Activated CD8-positive, alpha-beta memory T cell treated with anti-CD3 and anti-CD28 coated beads, Interleukin-2, amount 50 U/mL, for 1 hour (primary cell): ENCODE results near the gene NADK2.

Experiments used
- DNase-seq: peaks from one replicate; pipeline ENCODE4 v3.0.0-alpha.2; 2020; ENCODE audit errors: extremely low read depth

The NADK2 gene

DNA sequence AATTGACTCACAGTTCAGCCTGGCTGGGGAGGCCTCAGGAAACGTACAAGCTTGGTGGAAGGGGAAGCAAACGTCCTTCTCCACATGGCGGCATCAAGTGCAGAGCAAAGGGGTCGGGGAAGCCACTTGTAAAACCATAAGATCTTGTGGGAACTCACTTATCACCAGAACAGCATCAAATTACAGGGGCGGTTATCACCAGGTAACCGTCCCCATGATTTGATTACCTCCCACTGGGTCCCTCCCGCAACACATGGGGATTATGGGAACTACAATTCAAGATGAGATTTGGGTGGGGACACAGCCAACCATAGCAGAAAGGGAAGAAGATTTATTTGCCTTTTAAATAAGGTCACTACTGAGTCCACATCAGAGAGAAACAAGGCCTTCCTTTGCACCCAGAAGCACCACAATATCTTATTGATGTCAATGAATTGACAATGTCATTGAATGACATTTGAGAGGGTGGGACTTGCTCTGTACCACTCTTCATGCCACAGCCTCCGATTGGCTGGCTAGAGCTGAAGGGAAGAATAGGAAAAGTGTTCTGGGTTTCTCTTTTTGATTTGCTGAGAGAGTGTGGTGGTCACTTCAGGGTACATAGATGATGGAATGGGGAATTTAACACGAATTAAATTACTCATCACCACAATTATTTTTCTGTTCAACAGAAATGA, 78.8 kb downstream of the NADK2 start:
- DNase-seq, result no peak

DNA sequence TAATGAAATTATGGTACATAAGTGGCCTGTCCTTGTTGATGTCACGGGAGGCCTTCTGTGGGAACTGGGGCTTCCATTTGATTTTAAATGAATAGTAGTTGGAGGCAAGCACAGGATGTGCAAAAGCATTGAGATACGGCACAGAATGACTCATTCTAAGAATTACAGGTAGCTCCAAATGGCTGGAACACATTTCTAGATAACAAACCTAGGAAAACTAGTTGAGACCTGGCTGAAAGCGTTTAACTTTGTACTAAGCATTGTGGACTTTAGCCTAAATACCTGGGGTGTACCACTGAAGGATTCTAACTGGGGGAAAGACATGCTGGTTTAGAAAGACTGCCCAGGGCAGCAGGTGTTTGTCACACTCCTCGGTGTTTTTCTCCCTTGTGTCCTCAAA, 80.4 kb downstream of the NADK2 start:
- DNase-seq, result no peak

DNA sequence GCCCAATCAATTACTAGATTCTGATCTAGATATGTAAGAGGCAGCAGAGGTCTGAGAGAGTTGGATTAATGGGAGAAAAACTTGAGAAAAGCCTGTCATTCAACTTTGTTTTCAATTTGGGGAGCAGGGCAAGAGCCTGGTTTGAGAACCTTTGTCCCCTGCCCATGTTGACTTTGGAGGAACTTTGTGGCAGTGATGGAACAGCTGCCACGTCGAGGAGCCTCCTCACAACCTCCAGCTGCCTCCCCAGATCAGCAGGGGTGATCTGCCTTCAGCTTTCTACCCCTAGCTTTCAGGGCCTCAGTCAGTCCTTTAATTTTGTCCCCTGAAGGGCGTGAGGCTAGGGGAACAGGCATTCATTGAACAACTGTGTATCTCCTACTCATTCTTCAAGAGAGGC, 81.1 kb downstream of the NADK2 start:
- no peak for DNase-seq

DNA sequence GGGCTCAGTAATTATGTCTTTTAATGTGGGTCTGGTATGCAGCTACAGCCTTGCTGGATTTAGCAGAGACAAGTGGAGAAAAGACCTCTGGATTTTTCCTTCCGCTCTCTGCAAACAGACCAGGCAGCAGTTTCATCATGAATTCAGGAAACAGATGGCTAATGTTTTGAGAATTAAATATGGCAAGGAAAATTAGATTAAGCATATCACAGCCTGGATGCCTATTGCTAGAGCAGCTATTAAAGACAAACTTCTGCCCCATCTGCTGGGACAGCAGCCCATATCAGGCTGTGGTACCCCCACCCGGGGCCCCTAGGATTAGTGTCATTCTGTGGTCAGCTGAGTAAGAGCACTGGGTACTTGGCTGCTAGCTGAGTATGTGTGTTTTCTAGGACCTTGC, 83.6 kb downstream of the NADK2 start:
- DNase-seq, result no peak

DNA sequence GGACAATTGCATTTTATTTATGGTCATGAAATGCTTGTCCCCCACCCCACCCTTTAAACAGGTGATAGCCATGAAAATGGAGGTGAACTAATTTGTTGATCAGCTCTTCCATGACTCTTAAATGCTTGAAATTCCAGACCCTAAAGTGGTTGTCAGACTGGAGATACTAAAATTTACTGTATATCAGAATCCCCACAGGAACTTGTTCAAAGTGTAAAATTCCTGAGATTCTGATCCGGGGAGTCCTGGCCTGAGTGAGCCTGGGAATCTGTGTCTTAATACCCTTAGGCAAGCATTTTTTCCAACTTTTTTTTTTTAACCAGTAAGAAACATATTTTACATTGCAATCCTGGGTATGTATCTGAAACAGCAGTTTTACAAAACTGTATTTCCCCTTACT, 85.1 kb downstream of the NADK2 start:
- no peak for DNase-seq

DNA sequence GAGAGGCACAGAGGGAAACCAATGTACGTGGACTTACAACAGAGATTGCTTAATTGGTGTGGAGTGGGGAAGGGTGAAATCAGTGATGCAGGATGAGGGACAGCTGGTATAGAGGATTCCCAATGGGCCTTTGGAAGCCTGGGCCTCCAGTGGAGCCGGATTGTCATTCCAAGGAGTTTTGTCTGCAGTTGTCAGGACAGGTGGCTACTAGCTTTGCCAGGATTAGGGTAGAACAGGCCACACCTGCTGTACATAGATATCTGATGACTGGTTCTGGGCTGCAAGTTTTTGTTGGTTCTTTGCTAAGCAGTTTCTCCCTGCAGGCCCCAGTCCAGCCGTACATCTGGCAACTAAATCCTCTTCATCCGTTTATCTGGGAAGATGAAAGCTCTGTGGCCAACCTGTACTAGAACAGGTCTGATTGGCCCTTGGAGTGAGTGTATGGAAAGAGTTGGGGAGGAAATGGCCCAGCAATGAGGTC, 85.6 kb downstream of the NADK2 start:
- no peak for DNase-seq

DNA sequence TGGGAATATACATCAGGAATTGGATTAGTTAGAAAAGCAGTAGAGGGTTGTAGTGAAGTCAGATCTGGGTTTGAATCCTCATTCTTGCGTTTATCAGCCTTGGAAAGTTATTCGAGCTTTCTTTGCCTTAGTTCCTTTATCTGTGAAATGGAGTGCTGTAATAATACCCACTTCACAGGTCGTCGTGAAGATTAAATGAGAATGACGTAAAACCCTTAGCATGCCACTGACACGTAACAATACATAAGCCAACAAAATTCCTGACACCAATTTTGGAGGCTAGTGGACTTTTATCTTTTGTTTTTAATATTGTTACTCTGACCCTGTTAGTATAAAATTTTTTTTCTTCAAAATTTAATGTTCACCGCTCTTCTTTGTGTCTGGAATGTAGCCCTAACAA, 86.4 kb downstream of the NADK2 start:
- no peak for DNase-seq

DNA sequence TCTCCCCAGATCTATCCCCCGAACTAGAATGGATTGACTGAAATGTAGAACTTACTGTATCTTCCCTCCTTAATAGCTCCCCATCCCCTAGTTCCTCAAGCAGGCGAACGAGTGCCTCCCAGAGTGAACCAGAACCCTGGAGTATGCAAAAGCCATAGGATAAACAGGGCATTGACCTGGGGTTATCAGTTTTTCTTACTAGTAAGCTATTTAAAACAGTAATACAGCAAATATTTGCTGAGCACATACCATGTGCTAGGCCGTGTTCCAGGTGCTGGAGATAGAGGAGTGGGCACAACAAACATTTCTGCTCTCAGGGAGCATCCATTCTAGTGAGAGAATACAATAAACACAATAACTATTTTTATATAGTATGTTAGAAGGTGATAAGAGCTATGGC, 88.0 kb downstream of the NADK2 start:
- no peak for DNase-seq

DNA sequence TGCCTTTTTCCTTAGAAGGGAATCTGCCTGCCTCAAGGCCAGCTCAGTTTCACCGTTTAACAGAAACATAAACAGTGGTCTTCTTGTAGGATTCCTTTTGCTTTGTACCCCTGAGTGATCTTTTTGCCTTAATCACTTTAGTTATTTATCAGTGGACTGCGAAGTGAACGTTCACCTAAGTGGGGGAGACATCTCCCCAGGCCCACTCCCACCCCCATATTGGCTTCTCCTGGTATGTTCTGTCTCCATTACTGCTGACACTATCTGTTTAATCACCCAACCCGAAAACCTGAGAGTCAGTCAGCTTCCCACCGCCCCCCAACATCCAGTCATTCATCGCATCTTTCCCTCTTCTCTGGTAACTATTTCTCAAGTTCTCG, 88.4 kb downstream of the NADK2 start:
- DNase-seq, result no peak

DNA sequence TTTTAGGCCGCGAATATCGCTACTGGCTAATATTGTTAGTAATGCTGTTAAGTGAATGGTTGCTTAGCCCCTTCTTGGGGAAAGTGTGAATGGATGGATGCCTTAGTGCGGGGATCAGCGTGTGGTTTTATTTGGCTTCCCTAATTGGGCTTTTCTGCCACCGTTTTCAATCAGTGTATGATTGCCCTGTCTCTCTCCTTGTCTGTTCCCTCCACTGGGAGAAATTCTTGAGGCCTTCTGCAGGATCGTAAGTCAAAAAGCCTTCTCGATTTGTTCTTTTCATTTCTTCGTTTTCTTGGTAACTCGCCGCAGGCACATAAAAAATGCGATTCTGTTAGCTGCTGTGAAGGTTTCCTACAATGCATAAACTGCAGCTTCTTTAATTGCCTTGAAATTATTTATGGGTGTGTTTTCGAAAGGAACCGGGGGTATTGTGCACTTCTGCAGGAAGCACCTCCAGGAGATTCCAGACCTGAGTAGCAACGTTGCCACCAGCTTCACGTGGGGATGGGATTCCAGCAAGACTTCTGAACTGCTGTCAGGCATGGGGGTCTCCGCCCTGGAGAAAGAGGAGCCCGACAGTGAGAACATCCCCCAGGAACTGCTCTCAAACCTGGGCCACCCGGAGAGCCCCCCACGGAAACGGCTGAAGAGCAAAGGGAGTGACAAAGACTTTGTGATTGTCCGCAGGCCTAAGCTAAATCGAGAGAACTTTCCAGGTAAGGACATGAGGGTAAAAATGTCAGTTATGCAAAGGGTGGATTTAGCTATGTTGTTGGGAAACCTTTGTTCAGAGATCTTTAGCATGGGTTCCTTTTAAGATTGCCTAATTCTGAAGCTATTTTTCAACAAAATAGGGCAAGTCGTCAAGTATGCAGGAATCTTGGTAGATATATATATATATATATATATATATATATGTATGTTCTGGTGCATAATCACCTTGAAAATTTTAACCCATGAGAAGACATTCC, 89.1 kb downstream of the NADK2 start:
- DNase-seq, result no peak

DNA sequence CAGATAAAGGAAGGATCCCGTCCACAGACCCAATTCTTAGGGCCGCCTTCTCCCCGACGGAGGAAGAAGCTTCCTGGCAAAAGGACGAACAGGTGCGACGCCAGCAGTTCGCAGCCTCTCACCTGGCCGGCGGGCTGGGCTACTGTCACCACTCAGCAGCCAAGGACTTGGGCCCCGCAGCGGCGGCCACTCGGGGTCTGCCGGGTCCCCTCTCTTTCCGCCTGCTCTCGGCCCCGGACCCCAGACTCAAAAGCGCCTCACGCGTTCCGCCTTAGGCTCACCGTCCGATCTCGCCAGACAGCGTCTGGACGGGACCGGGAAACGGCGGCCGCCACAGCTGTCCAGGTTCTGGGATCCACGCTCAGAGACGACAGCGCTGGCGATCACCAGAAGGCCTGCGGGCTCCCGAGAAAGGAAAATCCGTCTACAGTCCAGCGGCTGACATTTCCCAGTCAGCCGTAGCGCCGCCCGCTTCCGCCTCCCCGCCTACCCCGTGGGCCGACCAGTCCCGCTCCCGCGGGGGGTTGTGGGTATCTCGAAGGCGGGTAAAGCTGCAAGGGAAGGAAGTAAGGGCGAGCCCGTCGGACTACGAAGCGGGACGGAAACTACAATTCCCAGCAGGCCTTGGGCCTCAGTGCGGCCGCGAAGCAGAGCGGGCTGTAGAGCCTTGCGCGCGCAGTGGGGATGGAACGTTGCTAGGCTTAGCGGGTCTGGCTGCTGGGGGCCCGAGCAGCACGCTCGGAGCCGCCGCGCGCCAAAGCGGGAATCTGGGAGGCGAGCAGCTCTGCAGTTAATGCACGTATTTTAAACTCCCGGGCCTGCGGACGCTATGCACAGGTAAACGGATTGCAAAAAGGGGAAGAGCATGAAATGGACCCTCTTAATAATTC, 90.0 kb downstream of the NADK2 start, which contains the start of the genes LMBRD2 and SKP2:
Gene LMBRD2, minus strand, starts transcription at position 454 of the 890 bp plus-strand sequence. CDS start 8,538 bp downstream, outside the sequence.
Gene SKP2, plus strand, starts transcription at position 678 of the 890 bp plus-strand sequence. Its CDS starts 152 bp downstream, at position 830.
- DNase-seq, result peak; percentile 89

DNA sequence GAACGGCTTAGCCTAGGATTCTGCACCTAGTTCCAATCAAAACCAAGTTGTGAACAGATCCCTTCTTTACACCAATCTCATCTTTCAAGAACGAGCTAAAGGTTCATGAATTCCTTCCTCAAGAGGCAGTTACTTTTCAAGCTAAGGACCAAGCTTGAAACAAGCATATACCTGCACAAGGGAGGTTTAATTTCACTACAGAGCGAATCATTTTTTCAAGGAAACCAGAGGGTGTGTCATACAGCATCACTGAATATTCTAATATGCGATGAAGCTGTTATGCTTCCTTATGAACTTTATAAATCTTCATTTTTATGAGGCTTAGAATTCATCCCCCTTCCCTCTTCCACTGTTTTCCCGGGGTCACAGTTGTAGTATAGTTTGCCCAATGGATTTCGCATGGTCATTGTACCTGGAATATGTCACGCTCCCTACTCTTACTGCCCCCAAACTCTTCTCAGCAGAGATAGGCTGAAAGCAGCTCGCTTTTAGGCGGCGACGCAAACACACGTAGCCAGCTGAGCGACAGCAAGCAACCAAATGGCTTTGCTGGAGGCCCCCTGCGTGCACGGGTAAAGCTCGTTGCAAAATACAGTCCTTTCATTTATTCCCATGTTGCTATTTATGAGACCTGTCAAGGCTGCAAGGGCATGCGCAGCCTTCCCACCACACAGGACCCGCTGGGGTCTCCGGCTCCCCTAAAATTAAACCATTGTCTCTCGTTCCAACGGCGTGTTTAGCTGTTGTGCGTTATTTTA, 90.9 kb downstream of the NADK2 start:
- DNase-seq, result no peak

DNA sequence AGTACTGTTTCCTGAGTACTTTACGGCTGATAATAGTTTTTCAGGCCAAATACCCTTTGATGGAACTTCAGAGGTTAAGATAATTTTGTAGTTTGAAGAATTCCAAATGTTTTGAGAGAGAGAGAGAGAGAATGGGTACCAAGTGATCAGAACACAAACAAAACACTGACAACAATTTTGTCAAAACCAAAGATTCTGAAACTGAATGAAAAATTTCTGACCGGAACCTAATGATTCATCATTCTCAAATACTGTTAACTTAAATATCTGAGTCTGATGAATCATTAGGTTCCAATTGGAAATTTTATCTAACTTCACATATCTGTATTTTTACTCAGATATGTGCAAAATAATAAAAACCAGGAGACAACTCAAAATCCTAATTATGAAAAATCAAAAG, 94.0 kb downstream of the NADK2 start:
- no peak for DNase-seq

DNA sequence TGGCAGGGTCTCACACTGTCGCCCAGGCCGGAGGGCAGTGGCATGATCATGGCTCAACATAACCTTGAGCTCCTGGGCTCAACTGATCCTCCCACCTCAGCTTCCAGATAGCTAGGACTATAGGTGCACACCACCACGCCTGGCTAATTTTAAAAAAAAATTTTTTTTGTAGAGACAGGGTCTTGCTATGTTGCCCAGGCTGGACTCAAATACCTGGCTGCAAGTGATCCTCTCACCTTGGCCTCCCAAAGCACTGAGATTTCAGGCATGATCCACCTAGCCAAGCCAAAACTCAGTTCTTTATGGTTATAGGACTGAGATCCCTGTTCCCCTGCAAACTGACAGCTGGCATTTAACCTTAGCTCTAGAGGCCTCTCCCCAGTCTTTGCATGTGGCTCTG, 95.3 kb downstream of the NADK2 start:
- no peak for DNase-seq

DNA sequence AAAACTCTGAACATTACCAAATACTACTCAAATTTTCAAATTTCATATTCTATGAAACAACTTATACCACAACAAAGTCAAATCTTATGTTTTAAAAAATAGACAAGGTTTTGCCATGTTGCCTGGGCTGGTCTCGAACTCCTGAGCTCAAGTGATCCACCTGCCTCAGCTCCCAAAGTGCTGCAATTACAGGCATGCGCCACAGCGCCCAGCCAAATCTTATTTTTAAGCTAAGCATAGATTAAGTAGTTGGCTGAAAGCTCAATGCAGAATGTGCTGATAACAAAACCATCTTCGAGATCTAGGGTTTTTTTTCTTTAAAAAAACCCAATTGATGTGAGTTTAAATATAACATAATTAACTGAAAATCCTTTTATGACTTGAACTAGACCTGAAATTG, 96.4 kb downstream of the NADK2 start:
- no peak for DNase-seq
